BJ (cell line): ENCODE data around the gene CACNA1G. TPM values are rescaled to one million over a fixed set of nuclear protein-coding genes. Genes with fewer than 3 reads are reported as not detected.

Experiments
- CTCF ChIA-PET: fragments of 350-600 bp; formaldehyde crosslinking; extraction: SDS; loops from one replicate; lab custom pipeline; 2021; ENCODE audit warnings: antibody characterized with exemption, inconsistent platforms; lab: Yijun Ruan, JAX
- POLR2A ChIA-PET: fragments of 300-600 bp; sonication (Branson Sonifier 250); formaldehyde crosslinking; extraction: SDS; loops from one replicate; lab custom pipeline; 2021; ENCODE audit warnings: antibody characterized with exemption; lab: Charles Lee
- DNase-seq: peaks from one replicate; pipeline ENCODE4 v3.0.0-alpha.2; 2011; ENCODE audit warnings: low read depth
- H3K27me3 ChIP-seq: 2 replicates; pipeline ENCODE4 v1.6.0; 2011; ENCODE audit warnings: low read length; ENCODE audit not compliant: control insufficient read depth, insufficient read depth
- H3K36me3 ChIP-seq: 2 replicates; pipeline ENCODE4 v1.5.1; 2011; ENCODE audit warnings: low read length; ENCODE audit not compliant: control insufficient read depth, insufficient read depth
- H3K4me3 ChIP-seq: 2 replicates; pipeline ENCODE4 v1.5.1; 2011; ENCODE audit warnings: low read depth, mild to moderate bottlenecking, control low read depth, low read length
- CTCF ChIP-seq: IDR thresholded peaks from 2 replicates; pipeline ENCODE4 v1.5.1; 2011; ENCODE audit warnings: low read depth, mild to moderate bottlenecking, control low read depth, inconsistent platforms, low read length, moderate library complexity; ENCODE audit not compliant: insufficient read depth
- polyA plus RNA-seq: library from polyadenylated mRNA; depleted of rRNA; stranded (reverse); fragments of >200 nt; gene quantifications from 2 replicates; pipeline ENCODE4 v1.2.3, GENCODE V29; 2011

The CACNA1G gene
- polyA plus RNA-seq, 1 experiment: 0.02 TPM

- Histone ChIP-seq H3K27me3 (peaks cover 17% of the 10 kb centered on the region), H3K4me3 (no peak overlapping the region), H3K36me3 (no peaks in the 10 kb centered on the region)
- ChIA-PET CTCF (interaction anchor here (1.3 to 1.7 kb wide), 3 partner anchors 38 to 106 kb away, joined by 3 to 7 read pairs (median 3); no protein-coding TSS in a partner anchor), POLR2A (no interaction called here)
- no peak for TF ChIP-seq CTCF
- no peak for DNase-seq
Observed at GRCh38 chr17:50588391-50589049, 28.0 kb downstream of the CACNA1G start.

- Histone ChIP-seq H3K27me3 (peaks cover 16% of the 10 kb centered on the region), H3K36me3 (no peaks in the 10 kb centered on the region), H3K4me3 (no peak overlapping the region)
- CTCF ChIA-PET: interaction anchor here (1.3 to 1.7 kb wide), 3 partner anchors 38 to 106 kb away, joined by 3 to 7 read pairs (median 3); no protein-coding TSS in a partner anchor
- no peak for DNase-seq
- POLR2A ChIA-PET: no interaction called here
- TF ChIP-seq CTCF: no peak
Observed at GRCh38 chr17:50589095-50589705, 28.7 kb downstream of the CACNA1G start.

GRCh38 chr17:50590946-50591737 is 30.6 kb downstream of the CACNA1G start:
- POLR2A ChIA-PET: no interaction called here
- no peaks in the 10 kb centered on the region for H3K36me3 ChIP-seq
- peaks cover 10% of the 10 kb centered on the region for H3K27me3 ChIP-seq
- CTCF ChIA-PET: no interaction called here
- no peak for DNase-seq
- H3K4me3 ChIP-seq: no peak overlapping the region
- no peak for TF ChIP-seq CTCF

- H3K4me3 ChIP-seq: no peak overlapping the region
- no peak for DNase-seq
- H3K27me3 ChIP-seq: peaks cover 2% of the 10 kb centered on the region; the same call in 1 of the 2 replicates
- ChIA-PET CTCF (no interaction called here), POLR2A (no interaction called here)
- no peak for TF ChIP-seq CTCF
- no peaks in the 10 kb centered on the region for H3K36me3 ChIP-seq
Observed at GRCh38 chr17:50593321-50593720, 32.8 kb downstream of the CACNA1G start.
